IPS-NIHi11 (cell line): Measurements from ENCODE around the gene TBC1D22A.

ENCODE experiments used
- DNase-seq: peaks from one replicate; pipeline ENCODE4 v3.0.0; 2012; ENCODE audit warnings: mixed read lengths, low spot score

Gene TBC1D22A

GRCh38 chr22:46835693-46836092 lies 73.2 kb downstream of the TBC1D22A start:
- no peak for DNase-seq

- DNase-seq, result no peak
Measured at GRCh38 chr22:46841522-46841921, 79.1 kb downstream of the TBC1D22A start.

- no peak for DNase-seq
Measured at GRCh38 chr22:46842606-46843005, 80.2 kb downstream of the TBC1D22A start.

- DNase-seq, result no peak
Measured at GRCh38 chr22:46843821-46844255, 81.4 kb downstream of the TBC1D22A start.

GRCh38 chr22:46844606-46845210 lies 82.3 kb downstream of the TBC1D22A start:
- DNase-seq, result no peak

GRCh38 chr22:46845296-46846149 lies 83.1 kb downstream of the TBC1D22A start:
- no peak for DNase-seq

GRCh38 chr22:46846150-46846831 lies 83.8 kb downstream of the TBC1D22A start:
- no peak for DNase-seq

GRCh38 chr22:46846832-46847355 lies 84.4 kb downstream of the TBC1D22A start:
- DNase-seq, result no peak

GRCh38 chr22:46848197-46848596 lies 85.7 kb downstream of the TBC1D22A start:
- DNase-seq, result no peak

GRCh38 chr22:46849101-46849500 lies 86.7 kb downstream of the TBC1D22A start:
- no peak for DNase-seq

GRCh38 chr22:46849951-46850350 lies 87.5 kb downstream of the TBC1D22A start:
- DNase-seq, result no peak

GRCh38 chr22:46851311-46851710 lies 88.9 kb downstream of the TBC1D22A start:
- no peak for DNase-seq

- DNase-seq, result no peak
Measured at GRCh38 chr22:46851941-46852340, 89.5 kb downstream of the TBC1D22A start.

- no peak for DNase-seq
Measured at GRCh38 chr22:46852771-46853170, 90.3 kb downstream of the TBC1D22A start.

- no peak for DNase-seq
Measured at GRCh38 chr22:46853191-46853590, 90.7 kb downstream of the TBC1D22A start.

GRCh38 chr22:46854125-46854870 lies 91.8 kb downstream of the TBC1D22A start:
- DNase-seq, result no peak

GRCh38 chr22:46855681-46856080 lies 93.2 kb downstream of the TBC1D22A start:
- DNase-seq, result no peak

- DNase-seq, result no peak
Measured at GRCh38 chr22:46856661-46857060, 94.2 kb downstream of the TBC1D22A start.

- no peak for DNase-seq
Measured at GRCh38 chr22:46857142-46857884, 94.9 kb downstream of the TBC1D22A start.

GRCh38 chr22:46857885-46858143 lies 95.4 kb downstream of the TBC1D22A start:
- no peak for DNase-seq

GRCh38 chr22:46858181-46858771 lies 95.8 kb downstream of the TBC1D22A start:
- no peak for DNase-seq
